Glutamatergic neuron (in vitro differentiated cells): ENCODE measurements around the gene RNF144A. TPM values are rescaled to one million over a fixed set of nuclear protein-coding genes. Genes with fewer than 3 reads are reported as not detected.

ENCODE experiments used
- DNase-seq: peaks from one replicate; pipeline ENCODE4 v3.0.0; 2022
- H3K27ac Mint-ChIP-seq: one replicate; pipeline ENCODE4 v1.8.0; 2020; ENCODE audit warnings: mild to moderate bottlenecking, mixed read lengths, inconsistent platforms; ENCODE audit not compliant: unreplicated experiment
- H3K27me3 Mint-ChIP-seq: one replicate; pipeline ENCODE4 v1.8.0; 2020; ENCODE audit warnings: mild to moderate bottlenecking, moderate library complexity, mixed read lengths, inconsistent platforms; ENCODE audit not compliant: unreplicated experiment
- H3K36me3 Mint-ChIP-seq: one replicate; pipeline ENCODE4 v1.8.0; 2020; ENCODE audit warnings: mild to moderate bottlenecking, mixed read lengths, inconsistent platforms; ENCODE audit not compliant: unreplicated experiment
- H3K4me1 Mint-ChIP-seq: one replicate; pipeline ENCODE4 v1.8.0; 2020; ENCODE audit warnings: mild to moderate bottlenecking, low read depth, mixed read lengths, inconsistent platforms; ENCODE audit not compliant: unreplicated experiment
- H3K4me3 Mint-ChIP-seq: one replicate; pipeline ENCODE4 v1.8.0; 2020; ENCODE audit warnings: mild to moderate bottlenecking, mixed read lengths, inconsistent platforms; ENCODE audit not compliant: unreplicated experiment
- H3K9me3 Mint-ChIP-seq: one replicate; pipeline ENCODE4 v1.8.0; 2020; ENCODE audit warnings: mild to moderate bottlenecking, moderate library complexity, mixed read lengths, inconsistent platforms; ENCODE audit not compliant: unreplicated experiment
- CTCF ChIP-seq: fragments of 200-600 bp; sonication (generic); IDR thresholded peaks from one replicate; pipeline ENCODE4 v1.5.0; 2021; ENCODE audit not compliant: partially characterized antibody, unreplicated experiment
- total RNA-seq: library from RNA; stranded (reverse); fragmentation: NEBNext Ultra II Directional; extraction: Animal tissue kit (Norgen Biotek cat#: 25700); gene quantifications from one replicate; pipeline ENCODE4 v1.2.1, GENCODE V29; 2021; ENCODE audit not compliant: unreplicated experiment

RNF144A gene
- total RNA-seq, 1 donor from 2014 or later, result 40.2 TPM

GRCh38 chr2:6881516-6881915 lies 35.7 kb upstream of the RNF144A start:
- no peak for TF ChIP-seq CTCF
- DNase-seq, result no peak
- H3K4me1 Mint-ChIP-seq, result no peaks in the 10 kb centered on the region
- H3K4me3 Mint-ChIP-seq, result no peak overlapping the region
- peaks cover 5% of the 10 kb centered on the region for H3K9me3 Mint-ChIP-seq
- no peaks in the 10 kb centered on the region for H3K36me3 Mint-ChIP-seq
- H3K27me3 Mint-ChIP-seq, result no peaks in the 10 kb centered on the region
- H3K27ac Mint-ChIP-seq, result no peak overlapping the region

- Mint-ChIP-seq H3K4me1 (no peaks in the 10 kb centered on the region), H3K4me3 (no peak overlapping the region), H3K27me3 (no peaks in the 10 kb centered on the region), H3K36me3 (no peaks in the 10 kb centered on the region), H3K9me3 (peaks cover 5% of the 10 kb centered on the region), H3K27ac (no peak overlapping the region)
- no peak for DNase-seq
- no peak for TF ChIP-seq CTCF
Observed at GRCh38 chr2:6883448-6884122, 33.6 kb upstream of the RNF144A start.

GRCh38 chr2:6885551-6885950 lies 31.7 kb upstream of the RNF144A start:
- Mint-ChIP-seq H3K9me3 (no peaks in the 10 kb centered on the region), H3K27me3 (no peaks in the 10 kb centered on the region), H3K36me3 (no peaks in the 10 kb centered on the region), H3K4me3 (no peak overlapping the region), H3K4me1 (no peaks in the 10 kb centered on the region), H3K27ac (no peak overlapping the region)
- DNase-seq, result no peak
- no peak for TF ChIP-seq CTCF

GRCh38 chr2:6885968-6886367 lies 31.2 kb upstream of the RNF144A start:
- Mint-ChIP-seq H3K4me1 (no peaks in the 10 kb centered on the region), H3K27ac (no peak overlapping the region), H3K27me3 (no peaks in the 10 kb centered on the region), H3K36me3 (no peaks in the 10 kb centered on the region), H3K9me3 (no peaks in the 10 kb centered on the region), H3K4me3 (no peak overlapping the region)
- no peak for DNase-seq
- no peak for TF ChIP-seq CTCF

- H3K4me3 Mint-ChIP-seq, result no peak overlapping the region
- H3K36me3 Mint-ChIP-seq, result no peaks in the 10 kb centered on the region
- H3K9me3 Mint-ChIP-seq, result no peaks in the 10 kb centered on the region
- DNase-seq, result no peak
- H3K27ac Mint-ChIP-seq, result no peak overlapping the region
- no peaks in the 10 kb centered on the region for H3K4me1 Mint-ChIP-seq
- TF ChIP-seq CTCF, result no peak
- no peaks in the 10 kb centered on the region for H3K27me3 Mint-ChIP-seq
Observed at GRCh38 chr2:6887751-6888192, 29.4 kb upstream of the RNF144A start.
